Gastroesophageal sphincter (tissue), 3 donors: ENCODE measurements around the gene C7orf25.

Experiments used
- CTCF ChIP-seq, 4 experiments: fragments of 200-600 bp in 2 of 4; fragments of 450-650 bp in 2 of 4; sonication (generic) in 1 of 4; IDR thresholded peaks; one replicate each; pipeline ENCODE4 v1.5.1; 2017 to 2019; ENCODE audit warnings: antibody characterized with exemption in 4 of 4, mild to moderate bottlenecking in 2 of 4, moderate library complexity in 2 of 4
- POLR2A ChIP-seq, 2 donors: fragments of 450-650 bp; IDR thresholded peaks; one replicate each; pipeline ENCODE4 v1.6.1; 2017; ENCODE audit warnings: antibody characterized with exemption in 2 of 2, mild to moderate bottlenecking in 2 of 2, moderate library complexity in 1 of 2

- TF ChIP-seq CTCF (IDR thresholded peaks at IDR 0.05) (no peak), POLR2A (IDR thresholded peaks at IDR 0.05) (no peak)
Measured at GRCh38 chr7:42902331-42902730, 9.5 kb downstream of the C7orf25 start.
